ENCODE measurements around the gene KCNK5.

DNA sequence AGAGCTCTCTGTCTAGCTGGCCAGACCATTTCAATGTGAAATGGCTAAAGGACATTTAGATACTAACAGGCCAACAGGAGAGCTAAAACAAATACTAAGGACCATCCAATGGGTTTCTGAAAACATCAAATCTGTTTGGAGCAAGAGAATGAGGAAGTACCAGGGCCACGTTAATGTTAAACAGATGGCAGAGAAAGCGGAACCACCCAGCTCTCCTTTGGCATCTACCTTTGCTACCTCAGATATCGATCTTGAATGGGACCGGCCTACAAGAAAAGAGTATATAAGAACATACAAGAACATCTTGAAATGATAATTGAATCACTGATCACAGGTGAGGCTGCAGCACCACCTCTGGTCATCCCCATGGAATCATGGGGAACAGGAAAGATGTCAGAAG lies 31.8 kb downstream of the KCNK5 start:
- no peak for TF ChIP-seq POLR2A (IDR thresholded peaks at IDR 0.05; ENCODE audit: low read depth)
- TF ChIP-seq, protein P1, sequence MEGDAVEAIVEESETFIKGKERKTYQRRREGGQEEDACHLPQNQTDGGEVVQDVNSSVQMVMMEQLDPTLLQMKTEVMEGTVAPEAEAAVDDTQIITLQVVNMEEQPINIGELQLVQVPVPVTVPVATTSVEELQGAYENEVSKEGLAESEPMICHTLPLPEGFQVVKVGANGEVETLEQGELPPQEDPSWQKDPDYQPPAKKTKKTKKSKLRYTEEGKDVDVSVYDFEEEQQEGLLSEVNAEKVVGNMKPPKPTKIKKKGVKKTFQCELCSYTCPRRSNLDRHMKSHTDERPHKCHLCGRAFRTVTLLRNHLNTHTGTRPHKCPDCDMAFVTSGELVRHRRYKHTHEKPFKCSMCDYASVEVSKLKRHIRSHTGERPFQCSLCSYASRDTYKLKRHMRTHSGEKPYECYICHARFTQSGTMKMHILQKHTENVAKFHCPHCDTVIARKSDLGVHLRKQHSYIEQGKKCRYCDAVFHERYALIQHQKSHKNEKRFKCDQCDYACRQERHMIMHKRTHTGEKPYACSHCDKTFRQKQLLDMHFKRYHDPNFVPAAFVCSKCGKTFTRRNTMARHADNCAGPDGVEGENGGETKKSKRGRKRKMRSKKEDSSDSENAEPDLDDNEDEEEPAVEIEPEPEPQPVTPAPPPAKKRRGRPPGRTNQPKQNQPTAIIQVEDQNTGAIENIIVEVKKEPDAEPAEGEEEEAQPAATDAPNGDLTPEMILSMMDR (IDR thresholded peaks at IDR 0.05) = no peak
- TF ChIP-seq EP300 (IDR thresholded peaks at IDR 0.05) = no peak
- TF ChIP-seq POLR2AphosphoS5 (IDR thresholded peaks at IDR 0.05) = no peak
